ENCODE data around the gene KLHL18.

The KLHL18 gene

GRCh38 chr3:47251689-47252088 is 31.1 kb upstream of the KLHL18 start:
- TF ChIP-seq TAF1 (IDR thresholded peaks at IDR 0.05; ENCODE audit: borderline replicate concordance, insufficient read depth, low read length) (no peak), FOXP2 (optimal IDR thresholded peaks at IDR 0.05; ENCODE audit: borderline replicate concordance, extremely low read depth, extremely low read length, insufficient read depth) (no peak), SIN3A (IDR thresholded peaks at IDR 0.05; ENCODE audit: borderline replicate concordance, insufficient read depth, low read length) (no peak), POLR2AphosphoS5 (IDR thresholded peaks at IDR 0.05; ENCODE audit: low read depth, low read length) (no peak)
- TF ChIP-seq, protein P1, sequence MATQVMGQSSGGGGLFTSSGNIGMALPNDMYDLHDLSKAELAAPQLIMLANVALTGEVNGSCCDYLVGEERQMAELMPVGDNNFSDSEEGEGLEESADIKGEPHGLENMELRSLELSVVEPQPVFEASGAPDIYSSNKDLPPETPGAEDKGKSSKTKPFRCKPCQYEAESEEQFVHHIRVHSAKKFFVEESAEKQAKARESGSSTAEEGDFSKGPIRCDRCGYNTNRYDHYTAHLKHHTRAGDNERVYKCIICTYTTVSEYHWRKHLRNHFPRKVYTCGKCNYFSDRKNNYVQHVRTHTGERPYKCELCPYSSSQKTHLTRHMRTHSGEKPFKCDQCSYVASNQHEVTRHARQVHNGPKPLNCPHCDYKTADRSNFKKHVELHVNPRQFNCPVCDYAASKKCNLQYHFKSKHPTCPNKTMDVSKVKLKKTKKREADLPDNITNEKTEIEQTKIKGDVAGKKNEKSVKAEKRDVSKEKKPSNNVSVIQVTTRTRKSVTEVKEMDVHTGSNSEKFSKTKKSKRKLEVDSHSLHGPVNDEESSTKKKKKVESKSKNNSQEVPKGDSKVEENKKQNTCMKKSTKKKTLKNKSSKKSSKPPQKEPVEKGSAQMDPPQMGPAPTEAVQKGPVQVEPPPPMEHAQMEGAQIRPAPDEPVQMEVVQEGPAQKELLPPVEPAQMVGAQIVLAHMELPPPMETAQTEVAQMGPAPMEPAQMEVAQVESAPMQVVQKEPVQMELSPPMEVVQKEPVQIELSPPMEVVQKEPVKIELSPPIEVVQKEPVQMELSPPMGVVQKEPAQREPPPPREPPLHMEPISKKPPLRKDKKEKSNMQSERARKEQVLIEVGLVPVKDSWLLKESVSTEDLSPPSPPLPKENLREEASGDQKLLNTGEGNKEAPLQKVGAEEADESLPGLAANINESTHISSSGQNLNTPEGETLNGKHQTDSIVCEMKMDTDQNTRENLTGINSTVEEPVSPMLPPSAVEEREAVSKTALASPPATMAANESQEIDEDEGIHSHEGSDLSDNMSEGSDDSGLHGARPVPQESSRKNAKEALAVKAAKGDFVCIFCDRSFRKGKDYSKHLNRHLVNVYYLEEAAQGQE (IDR thresholded peaks at IDR 0.05; ENCODE audit: insufficient read depth in 1 of 2, low read depth in 2 of 2, low read length in 2 of 2): no peak

DNA sequence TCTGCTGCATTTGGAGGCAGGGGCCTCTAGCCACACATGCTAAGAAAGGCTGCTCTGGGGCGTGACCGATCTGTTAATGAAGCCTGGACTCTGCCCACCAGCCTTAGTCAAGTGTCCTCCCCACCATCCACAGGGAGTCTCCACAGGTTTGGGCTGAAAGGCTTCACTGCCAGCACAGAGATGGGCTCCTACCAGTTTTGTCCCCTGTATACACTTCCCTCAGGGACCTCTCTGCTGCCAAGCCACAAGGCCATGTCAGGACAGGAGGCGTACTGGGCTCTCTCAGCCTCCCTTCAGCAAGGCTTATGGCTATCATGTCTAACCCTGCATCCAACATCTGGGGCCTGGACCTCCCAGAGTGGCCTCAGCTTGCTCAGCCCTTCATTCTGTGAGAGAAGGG is 23.6 kb upstream of the KLHL18 start:
- TF ChIP-seq, protein P1 (IDR thresholded peaks at IDR 0.05; ENCODE audit: insufficient read depth in 1 of 2, low read depth in 2 of 2, low read length in 2 of 2): no peak
- TF ChIP-seq SIN3A (IDR thresholded peaks at IDR 0.05; ENCODE audit: borderline replicate concordance, insufficient read depth, low read length) (no peak), FOXP2 (optimal IDR thresholded peaks at IDR 0.05; ENCODE audit: borderline replicate concordance, extremely low read depth, extremely low read length, insufficient read depth) (no peak), POLR2AphosphoS5 (IDR thresholded peaks at IDR 0.05; ENCODE audit: low read depth, low read length) (no peak)

GRCh38 chr3:47260605-47261004 is 22.1 kb upstream of the KLHL18 start:
- TF ChIP-seq, protein P1 (IDR thresholded peaks at IDR 0.05; ENCODE audit: insufficient read depth in 1 of 2, low read depth in 2 of 2, low read length in 2 of 2): no peak
- no peak for TF ChIP-seq SIN3A (IDR thresholded peaks at IDR 0.05; ENCODE audit: borderline replicate concordance, insufficient read depth, low read length)
- no peak for TF ChIP-seq TAF1 (IDR thresholded peaks at IDR 0.05; ENCODE audit: borderline replicate concordance, insufficient read depth, low read length)
- no peak for TF ChIP-seq POLR2AphosphoS5 (IDR thresholded peaks at IDR 0.05; ENCODE audit: low read depth, low read length)
- no peak for TF ChIP-seq FOXP2 (optimal IDR thresholded peaks at IDR 0.05; ENCODE audit: borderline replicate concordance, extremely low read depth, extremely low read length, insufficient read depth)

DNA sequence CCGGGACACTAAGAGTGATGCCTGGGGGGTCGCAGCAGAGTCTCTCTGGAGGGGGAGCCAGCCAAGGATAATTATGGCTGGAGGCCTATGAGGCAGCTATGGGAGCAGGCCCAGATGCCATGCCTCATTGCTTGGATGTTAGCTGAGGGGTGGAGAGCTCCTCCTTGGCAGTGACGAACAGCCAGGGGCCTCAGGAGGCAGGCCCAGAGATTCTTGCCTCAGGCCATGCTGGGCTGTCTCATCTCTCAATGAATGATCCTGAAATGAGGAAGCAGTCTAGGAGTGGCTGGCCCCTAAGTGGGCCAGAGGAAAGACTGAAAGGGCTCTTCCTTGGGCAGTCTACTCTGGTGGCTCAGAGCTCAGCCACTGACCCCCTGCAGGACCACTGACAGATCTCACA is 21.4 kb upstream of the KLHL18 start:
- TF ChIP-seq POLR2AphosphoS5 (IDR thresholded peaks at IDR 0.05; ENCODE audit: low read depth, low read length): no peak
- TF ChIP-seq SIN3A (IDR thresholded peaks at IDR 0.05; ENCODE audit: borderline replicate concordance, insufficient read depth, low read length): no peak
- TF ChIP-seq, protein P1 (IDR thresholded peaks at IDR 0.05; ENCODE audit: insufficient read depth in 1 of 2, low read depth in 2 of 2, low read length in 2 of 2): no peak
- no peak for TF ChIP-seq TAF1 (IDR thresholded peaks at IDR 0.05; ENCODE audit: borderline replicate concordance, insufficient read depth, low read length)
- TF ChIP-seq FOXP2 (optimal IDR thresholded peaks at IDR 0.05; ENCODE audit: borderline replicate concordance, extremely low read depth, extremely low read length, insufficient read depth): no peak

- TF ChIP-seq SIN3A (IDR thresholded peaks at IDR 0.05; ENCODE audit: borderline replicate concordance, insufficient read depth, low read length): no peak
Measured at GRCh38 chr3:47265008-47265407, 17.7 kb upstream of the KLHL18 start.

All from PFSK-1 (cell line).